Memory B cell (primary cell): ENCODE measurements around the gene UBE2Q1.

Experiments
- ATAC-seq: fragments of 150-1000 bp; cut with Tn5 transposase; 2 replicates; pipeline ENCODE4 v1.10.0; 2021; ENCODE audit warnings: low read depth, mild to moderate bottlenecking, moderate library complexity
- DNase-seq, 2 donors: peaks; one replicate each; pipeline ENCODE4 v3.0.0; 2022; ENCODE audit warnings: low spot score in 2 of 2
- H3K27ac Mint-ChIP-seq: one replicate; pipeline ENCODE4 v1.8.0; 2022; ENCODE audit warnings: mild to moderate bottlenecking, moderate library complexity, mixed read lengths
- H3K27me3 Mint-ChIP-seq: one replicate; pipeline ENCODE4 v1.8.0; 2022; ENCODE audit warnings: mixed read lengths
- H3K36me3 Mint-ChIP-seq: one replicate; pipeline ENCODE4 v1.8.0; 2022; ENCODE audit warnings: mild to moderate bottlenecking, mixed read lengths
- H3K4me1 Mint-ChIP-seq: one replicate; pipeline ENCODE4 v1.8.0; 2022; ENCODE audit warnings: mixed read lengths
- H3K4me3 Mint-ChIP-seq: one replicate; pipeline ENCODE4 v1.8.0; 2022; ENCODE audit warnings: mild to moderate bottlenecking, moderate library complexity, mixed read lengths
- H3K9me3 Mint-ChIP-seq: one replicate; pipeline ENCODE4 v1.8.0; 2022; ENCODE audit warnings: mixed read lengths

The UBE2Q1 gene

DNA sequence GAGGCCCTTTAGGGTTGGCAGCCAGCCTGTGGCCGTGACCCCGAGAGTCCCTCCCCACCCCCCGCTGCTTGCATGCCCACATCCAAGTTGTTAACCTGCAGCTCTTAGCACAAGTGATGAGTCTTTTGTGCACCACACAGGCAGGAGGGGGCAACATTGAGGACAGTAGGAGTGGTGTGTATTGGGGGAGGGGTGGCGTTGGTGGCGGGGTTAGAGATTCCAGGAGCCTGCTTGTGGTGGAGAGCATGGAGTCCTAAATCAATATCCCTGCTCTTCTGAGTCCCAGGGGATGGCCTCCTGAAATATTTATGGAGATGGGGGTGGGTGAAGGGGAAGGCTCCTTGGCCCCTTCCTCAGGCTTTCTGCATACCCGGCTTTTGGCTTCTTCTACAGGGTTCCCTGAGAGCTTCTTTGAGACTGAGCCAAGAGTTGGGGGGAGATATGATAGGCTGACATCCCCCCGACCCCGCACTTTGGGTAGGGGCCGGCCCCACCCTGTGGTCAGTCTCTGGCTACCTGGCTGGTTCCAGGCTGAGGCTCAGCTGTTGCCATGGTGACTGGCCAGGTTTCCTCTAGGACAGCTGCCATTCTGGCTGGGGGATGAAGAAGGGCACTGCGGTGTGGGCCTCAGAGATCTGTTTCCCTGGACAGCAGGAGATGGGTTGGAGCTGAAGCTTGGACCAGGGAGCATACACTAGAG lies 14.2 kb upstream of the UBE2Q1 start:
- peaks cover 21% of the 10 kb centered on the region for H3K27me3 Mint-ChIP-seq
- H3K4me1 Mint-ChIP-seq = peaks cover 6% of the 10 kb centered on the region
- H3K36me3 Mint-ChIP-seq = peaks cover 2% of the 10 kb centered on the region
- no peak for DNase-seq
- no peaks in the 10 kb centered on the region for H3K9me3 Mint-ChIP-seq
- H3K27ac Mint-ChIP-seq = no peak overlapping the region
- H3K4me3 Mint-ChIP-seq = no peak overlapping the region
- no peak for ATAC-seq

DNA sequence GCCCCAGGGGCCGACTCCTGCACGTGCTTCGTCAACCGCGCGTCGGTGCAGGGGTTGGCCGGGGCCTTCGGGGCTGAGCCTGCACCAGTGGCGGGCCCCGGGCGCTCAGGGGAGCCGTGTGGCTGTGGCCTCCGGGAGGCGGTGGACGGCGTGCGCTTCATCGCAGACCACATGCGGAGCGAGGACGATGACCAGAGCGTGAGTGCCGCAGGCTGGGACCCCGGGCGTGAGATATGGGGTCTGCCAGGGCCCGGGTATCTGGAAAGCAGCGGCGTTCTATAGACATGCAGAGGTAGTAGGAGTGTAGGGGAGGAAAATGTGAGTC lies 13.5 kb upstream of the UBE2Q1 start:
- Mint-ChIP-seq H3K36me3 (peaks cover 2% of the 10 kb centered on the region), H3K27ac (no peak overlapping the region), H3K27me3 (peaks cover 25% of the 10 kb centered on the region), H3K4me3 (no peak overlapping the region), H3K9me3 (no peaks in the 10 kb centered on the region), H3K4me1 (peaks cover 8% of the 10 kb centered on the region)
- ATAC-seq (no peak), DNase-seq (no peak)

- H3K9me3 Mint-ChIP-seq = no peaks in the 10 kb centered on the region
- no peak overlapping the region for H3K4me3 Mint-ChIP-seq
- H3K27ac Mint-ChIP-seq = no peak overlapping the region
- H3K36me3 Mint-ChIP-seq = peaks cover 2% of the 10 kb centered on the region
- ATAC-seq (no peak), DNase-seq (no peak)
- H3K4me1 Mint-ChIP-seq = peaks cover 8% of the 10 kb centered on the region
- H3K27me3 Mint-ChIP-seq = peaks cover 29% of the 10 kb centered on the region
These were observed 12.9 kb upstream of the UBE2Q1 start for GRCh38 chr1:154571244-154571963.

DNA sequence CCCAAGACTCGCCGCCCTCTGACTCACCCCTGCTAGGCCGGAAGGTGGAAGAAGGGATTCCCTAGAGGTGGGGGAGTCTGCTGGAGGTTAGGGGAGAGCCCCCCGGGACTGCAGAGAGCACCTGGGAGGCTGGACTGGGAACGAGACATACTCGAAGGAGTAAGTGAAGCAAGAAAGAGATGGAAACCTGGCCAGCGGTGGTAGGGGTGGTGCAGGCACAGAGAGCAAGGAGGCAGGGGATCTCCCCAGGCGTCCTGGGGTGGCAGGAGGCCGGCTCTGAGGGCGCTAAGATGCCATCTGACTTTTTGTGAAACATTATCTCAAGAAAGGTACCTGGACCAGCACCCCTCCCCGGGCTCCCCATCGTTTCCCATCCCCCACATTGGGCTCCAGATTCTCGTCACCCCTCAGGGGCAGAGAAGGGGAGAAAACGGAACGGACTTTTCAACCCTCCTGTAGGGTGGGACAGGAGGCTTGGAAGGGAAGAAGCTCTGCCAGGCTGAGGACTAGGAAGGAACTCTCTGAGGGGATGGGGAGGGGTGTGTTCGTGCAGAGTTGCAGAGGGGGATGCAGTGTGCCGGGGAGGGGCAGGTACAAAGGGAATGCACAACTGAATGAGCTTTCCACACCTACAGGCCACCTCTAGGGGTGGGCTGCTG lies 9.8 kb upstream of the UBE2Q1 start:
- H3K4me1 Mint-ChIP-seq = peaks cover 2% of the 10 kb centered on the region
- no peak overlapping the region for H3K4me3 Mint-ChIP-seq
- peaks cover 25% of the 10 kb centered on the region for H3K27me3 Mint-ChIP-seq
- peaks cover 2% of the 10 kb centered on the region for H3K36me3 Mint-ChIP-seq
- H3K27ac Mint-ChIP-seq = no peak overlapping the region
- no peaks in the 10 kb centered on the region for H3K9me3 Mint-ChIP-seq
- DNase-seq (no peak), ATAC-seq (peak; percentile 14)

GRCh38 chr1:154567386-154568156 lies 9.1 kb upstream of the UBE2Q1 start, which contains the start of gene CHRNB2:
TSS of gene CHRNB2 (plus strand) at chr1:154567778. CDS start at chr1:154568045, 267 bp downstream.
- H3K9me3 Mint-ChIP-seq = no peaks in the 10 kb centered on the region
- peak; percentile 69 to 82 for DNase-seq

GRCh38 chr1:154565876-154566275 lies 7.4 kb upstream of the UBE2Q1 start:
- Mint-ChIP-seq H3K27me3 (peaks cover 16% of the 10 kb centered on the region), H3K27ac (no peak overlapping the region)
- no peak for ATAC-seq

More at GRCh38 chr1:154567386-154568156, 9.1 kb upstream of the UBE2Q1 start, which contains the start of gene CHRNB2:
- Mint-ChIP-seq H3K4me1 (peaks cover 2% of the 10 kb centered on the region), H3K27me3 (peaks cover 24% of the 10 kb centered on the region), H3K36me3 (peaks cover 2% of the 10 kb centered on the region), H3K4me3 (peak within 1 kb of the TSS; percentile 14), H3K27ac (no peak within 1 kb of the TSS)
- peak; percentile 98 for ATAC-seq

DNA sequence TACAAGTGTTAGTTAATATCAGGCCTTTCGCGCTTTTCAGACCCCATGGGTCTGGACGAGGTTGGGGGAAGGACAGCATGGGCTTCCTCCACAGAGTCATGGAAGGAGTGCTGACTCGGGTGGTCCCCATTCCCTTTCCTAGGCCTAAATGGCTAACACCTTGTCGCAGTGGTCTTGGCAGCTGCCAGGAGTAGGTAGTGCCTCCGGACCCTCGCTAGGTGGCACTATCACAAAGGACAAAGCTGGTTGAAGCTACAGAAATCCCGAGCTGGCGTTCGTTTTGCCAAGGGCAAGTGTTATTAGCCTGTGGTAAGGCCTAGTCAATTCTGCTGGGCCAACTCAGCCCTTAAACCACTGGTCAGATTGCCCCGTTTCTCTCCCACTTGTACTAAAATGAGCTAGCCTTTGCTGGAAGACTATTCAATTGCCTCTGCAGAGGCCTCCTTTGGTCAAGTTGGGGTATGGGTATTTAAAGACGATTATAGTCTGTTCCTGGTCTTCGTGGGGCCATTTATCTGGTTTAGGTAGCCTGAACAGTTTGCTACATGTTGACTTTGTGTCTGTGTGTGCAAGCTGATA lies 1.1 kb upstream of the UBE2Q1 start:
- Mint-ChIP-seq H3K36me3 (peaks cover 10% of the 10 kb centered on the region), H3K4me3 (peak overlapping the region; percentile 83), H3K27me3 (no peaks in the 10 kb centered on the region), H3K27ac (peak overlapping the region; percentile 88), H3K4me1 (peaks cover 23% of the 10 kb centered on the region), H3K9me3 (no peaks in the 10 kb centered on the region)
- peak; percentile 36 for ATAC-seq
- DNase-seq = peak; percentile 81 to 84

More at GRCh38 chr1:154565876-154566275, 7.4 kb upstream of the UBE2Q1 start:
- Mint-ChIP-seq H3K4me3 (no peak overlapping the region), H3K36me3 (peaks cover under 1% of the 10 kb centered on the region), H3K9me3 (no peaks in the 10 kb centered on the region), H3K4me1 (peaks cover 2% of the 10 kb centered on the region)
- no peak for DNase-seq

DNA sequence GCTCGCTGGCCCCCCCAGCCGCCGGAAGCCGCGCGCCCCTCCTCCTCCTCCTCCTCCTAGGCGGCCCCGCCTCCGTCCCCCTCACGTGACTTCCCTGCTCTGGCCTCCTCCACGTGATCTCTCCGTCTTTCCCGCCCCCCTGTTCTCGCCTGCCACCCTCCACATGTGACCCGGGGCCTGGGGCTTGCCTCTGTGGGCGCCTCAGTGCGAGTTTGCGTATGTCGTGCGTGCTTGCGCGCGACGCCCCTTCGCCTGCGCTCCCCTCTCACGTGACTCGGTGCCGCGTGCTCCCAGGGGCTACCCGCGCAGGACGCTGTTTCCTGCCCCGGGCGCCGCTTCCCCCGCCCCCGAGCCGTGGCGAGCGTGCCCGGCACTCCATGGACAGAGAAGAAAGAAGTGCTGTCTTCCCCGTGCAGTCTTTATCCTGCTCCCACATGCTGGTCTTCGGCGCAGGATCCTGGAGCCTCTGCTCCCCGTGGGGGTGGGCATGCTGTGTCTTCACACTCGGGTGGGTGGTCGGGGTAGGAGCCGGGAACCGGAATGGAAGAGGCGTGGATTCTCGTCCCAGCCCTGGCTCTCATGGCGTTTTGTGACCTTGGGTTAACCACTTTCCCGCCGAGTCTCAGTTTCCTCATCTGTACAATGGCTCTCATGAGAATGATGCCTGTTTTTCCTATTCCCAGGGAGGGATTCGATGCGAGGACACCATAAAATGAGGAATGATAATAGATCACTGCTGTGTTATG lies 431 bp upstream of the UBE2Q1 start:
- H3K9me3 Mint-ChIP-seq = no peaks in the 10 kb centered on the region
- peaks cover 23% of the 10 kb centered on the region for H3K4me1 Mint-ChIP-seq
- DNase-seq (peak; percentile 94 to 99), ATAC-seq (peak; percentile 88)
- H3K36me3 Mint-ChIP-seq = peaks cover 12% of the 10 kb centered on the region
- H3K27me3 Mint-ChIP-seq = no peaks in the 10 kb centered on the region
- peak overlapping the region; percentile 88 for H3K27ac Mint-ChIP-seq
- H3K4me3 Mint-ChIP-seq = peak overlapping the region; percentile 83

- DNase-seq (no peak), ATAC-seq (no peak)
- Mint-ChIP-seq H3K27me3 (no peaks in the 10 kb centered on the region), H3K36me3 (peaks cover 27% of the 10 kb centered on the region), H3K9me3 (no peaks in the 10 kb centered on the region), H3K4me1 (peaks cover 28% of the 10 kb centered on the region), H3K4me3 (peak overlapping the region; percentile 91), H3K27ac (peak overlapping the region; percentile 88)
These were observed 1.1 kb downstream of the UBE2Q1 start for GRCh38 chr1:154557248-154557938.

GRCh38 chr1:154556422-154556821 lies 2.0 kb downstream of the UBE2Q1 start:
- Mint-ChIP-seq H3K36me3 (peaks cover 32% of the 10 kb centered on the region), H3K27ac (no peak overlapping the region), H3K9me3 (no peaks in the 10 kb centered on the region), H3K27me3 (no peaks in the 10 kb centered on the region), H3K4me1 (peaks cover 28% of the 10 kb centered on the region), H3K4me3 (no peak overlapping the region)
- ATAC-seq (no peak), DNase-seq (no peak)

GRCh38 chr1:154553056-154554030 lies 5.1 kb downstream of the UBE2Q1 start:
- peaks cover 37% of the 10 kb centered on the region for H3K36me3 Mint-ChIP-seq
- DNase-seq = no peak
- ATAC-seq = no peak
- H3K4me3 Mint-ChIP-seq = no peak overlapping the region
- peaks cover 27% of the 10 kb centered on the region for H3K4me1 Mint-ChIP-seq
- no peaks in the 10 kb centered on the region for H3K9me3 Mint-ChIP-seq
- no peak overlapping the region for H3K27ac Mint-ChIP-seq
- no peaks in the 10 kb centered on the region for H3K27me3 Mint-ChIP-seq

DNA sequence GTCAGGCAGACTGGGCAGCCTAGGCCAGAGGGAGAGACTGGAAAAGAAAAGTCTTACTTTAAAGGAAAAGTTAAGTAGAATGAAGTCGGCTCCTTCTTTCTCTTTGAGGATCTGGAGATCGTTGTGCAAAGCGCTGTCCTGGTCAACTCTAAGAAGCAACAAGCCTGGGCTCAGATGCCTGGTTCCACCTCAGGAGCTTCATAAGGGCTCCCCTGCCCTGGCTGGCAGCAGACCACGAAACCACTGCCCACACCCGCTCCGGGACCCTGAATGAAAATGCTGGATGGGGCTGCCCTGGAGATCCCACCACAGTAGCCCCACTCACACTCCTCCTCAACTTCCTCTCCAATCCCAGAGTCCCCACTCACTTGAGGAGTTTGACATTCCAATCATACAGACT lies 6.4 kb downstream of the UBE2Q1 start:
- DNase-seq (no peak), ATAC-seq (no peak)
- Mint-ChIP-seq H3K9me3 (no peaks in the 10 kb centered on the region), H3K27me3 (no peaks in the 10 kb centered on the region), H3K4me3 (no peak overlapping the region), H3K4me1 (peaks cover 19% of the 10 kb centered on the region), H3K27ac (no peak overlapping the region), H3K36me3 (peaks cover 35% of the 10 kb centered on the region)
